KG1 (cell line): ENCODE data around the gene MIGA2.
A peak's percentile ranks its signal among the peaks of the same experiment; 100 is the strongest.

Experiments
- DNase-seq: peaks from one replicate; lab custom pipeline; 2025; lab: John Stamatoyannopoulos, UW

The MIGA2 gene

GRCh38 chr9:129036923-129037766 is 719 bp downstream of the MIGA2 start:
- DNase-seq: no peak

- DNase-seq: no peak
Measured at GRCh38 chr9:129037767-129038098, 1.3 kb downstream of the MIGA2 start.

- no peak for DNase-seq
Measured at GRCh38 chr9:129038109-129038852, 1.9 kb downstream of the MIGA2 start.

GRCh38 chr9:129040113-129040643 is 3.8 kb downstream of the MIGA2 start:
- DNase-seq: no peak

GRCh38 chr9:129042016-129042415 is 5.6 kb downstream of the MIGA2 start:
- DNase-seq: no peak

GRCh38 chr9:129052592-129052991 is 16.2 kb downstream of the MIGA2 start:
- no peak for DNase-seq

- no peak for DNase-seq
Measured at GRCh38 chr9:129053020-129053419, 16.6 kb downstream of the MIGA2 start.

- DNase-seq: no peak
Measured at GRCh38 chr9:129054163-129054851, 17.9 kb downstream of the MIGA2 start.

GRCh38 chr9:129058965-129059795 is 22.8 kb downstream of the MIGA2 start:
- no peak for DNase-seq

GRCh38 chr9:129059796-129060785 is 23.7 kb downstream of the MIGA2 start:
- DNase-seq: no peak

GRCh38 chr9:129060991-129061390 is 24.6 kb downstream of the MIGA2 start:
- DNase-seq: no peak

- DNase-seq: no peak
Measured at GRCh38 chr9:129063061-129063460, 26.6 kb downstream of the MIGA2 start.

- DNase-seq: no peak
Measured at GRCh38 chr9:129064499-129064908, 28.1 kb downstream of the MIGA2 start.

GRCh38 chr9:129068110-129068509 is 31.7 kb downstream of the MIGA2 start:
- no peak for DNase-seq

GRCh38 chr9:129068990-129069861 is 32.8 kb downstream of the MIGA2 start:
- peak; percentile 11 for DNase-seq

- no peak for DNase-seq
Measured at GRCh38 chr9:129069862-129070641, 33.6 kb downstream of the MIGA2 start.

- no peak for DNase-seq
Measured at GRCh38 chr9:129070696-129071525, 34.5 kb downstream of the MIGA2 start.
